CD4-positive, alpha-beta T cell treated with Interleukin-15 for 4 hours (primary cell): ENCODE measurements around the gene DGKD.
A peak's percentile ranks its signal among the peaks of the same experiment; 100 is the strongest.
"Not testable (repeated sequence)": the region's sequence is repeated elsewhere in the genome, so short reads cannot be mapped to it uniquely, and the experiment has no call there.

Source experiments
- DNase-seq: peaks from one replicate; pipeline ENCODE4 v3.0.0-alpha.2; 2020; ENCODE audit warnings: low spot score

DGKD gene

DNA sequence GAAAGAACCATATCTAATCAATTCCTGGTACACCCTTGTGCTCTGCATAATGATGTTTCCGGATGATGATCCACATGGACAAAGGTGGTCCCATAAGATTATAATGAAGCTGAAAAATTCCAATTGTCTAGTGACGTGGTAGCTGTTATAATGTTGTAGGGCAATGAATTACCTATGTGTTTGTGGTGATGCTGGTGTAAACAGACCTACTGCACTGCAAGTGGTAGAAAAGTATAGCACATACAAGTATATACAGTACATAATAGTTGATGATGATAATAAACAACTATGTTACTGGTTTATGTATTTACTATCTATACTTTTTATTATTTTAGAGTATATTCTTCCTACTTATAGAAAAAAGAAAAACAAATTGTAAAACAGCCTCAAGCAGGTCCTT lies 8.4 kb downstream of the DGKD start:
- no peak for DNase-seq

DNA sequence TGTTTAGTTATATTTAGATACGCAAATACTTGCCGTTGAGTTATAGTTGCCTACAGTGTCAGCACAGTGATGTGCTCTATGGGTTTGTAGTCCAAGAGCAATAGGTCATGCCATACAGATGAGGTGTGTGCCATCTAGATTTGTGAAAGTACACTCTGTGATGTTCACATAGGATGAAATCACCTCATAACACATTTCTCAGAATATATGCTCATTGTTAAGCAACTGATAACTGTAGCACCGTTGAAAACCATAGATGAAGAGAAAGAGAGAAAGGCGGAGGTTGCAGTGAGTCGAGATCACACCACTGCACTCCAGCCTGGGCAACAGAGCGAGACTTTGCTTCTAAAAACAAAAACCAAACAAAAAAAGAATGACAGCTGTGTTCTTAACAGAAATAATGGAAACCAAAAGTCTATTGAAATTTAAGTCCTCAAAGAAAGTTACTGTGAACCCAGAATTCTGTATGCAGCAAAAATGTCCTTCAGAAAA lies 9.5 kb downstream of the DGKD start:
- DNase-seq = no peak

DNA sequence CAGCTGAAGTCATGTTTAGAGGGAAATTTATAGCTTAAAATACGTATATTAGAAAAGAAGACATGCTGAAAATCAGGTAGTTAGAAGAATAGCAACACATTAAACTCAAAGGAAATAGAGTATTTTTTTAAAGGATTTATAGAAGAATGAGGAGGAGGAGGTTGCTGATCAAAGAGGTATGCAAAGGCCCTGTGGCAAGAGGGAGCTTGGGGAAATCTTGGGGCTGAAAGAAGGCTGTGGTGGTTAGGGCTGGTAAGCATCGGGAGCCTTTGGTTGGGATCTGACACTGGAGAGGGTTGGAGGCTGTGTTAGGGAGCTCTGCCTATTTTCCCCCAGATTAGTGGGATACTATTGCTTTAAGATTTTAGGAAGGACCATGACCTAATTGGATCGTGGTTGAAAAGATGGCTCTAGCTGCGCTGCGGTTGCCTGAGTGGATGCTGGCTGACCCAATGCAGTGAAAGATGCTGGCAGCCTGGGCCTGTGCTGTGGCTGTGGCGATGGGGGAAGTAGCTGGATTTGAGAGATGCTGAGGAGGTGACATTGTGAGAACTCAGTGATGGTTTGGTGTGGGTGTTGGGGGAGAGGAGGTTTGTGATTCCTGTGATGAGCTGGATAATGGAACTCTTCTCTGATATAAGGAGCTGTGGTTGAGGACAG lies 11.7 kb downstream of the DGKD start:
- DNase-seq = no peak

DNA sequence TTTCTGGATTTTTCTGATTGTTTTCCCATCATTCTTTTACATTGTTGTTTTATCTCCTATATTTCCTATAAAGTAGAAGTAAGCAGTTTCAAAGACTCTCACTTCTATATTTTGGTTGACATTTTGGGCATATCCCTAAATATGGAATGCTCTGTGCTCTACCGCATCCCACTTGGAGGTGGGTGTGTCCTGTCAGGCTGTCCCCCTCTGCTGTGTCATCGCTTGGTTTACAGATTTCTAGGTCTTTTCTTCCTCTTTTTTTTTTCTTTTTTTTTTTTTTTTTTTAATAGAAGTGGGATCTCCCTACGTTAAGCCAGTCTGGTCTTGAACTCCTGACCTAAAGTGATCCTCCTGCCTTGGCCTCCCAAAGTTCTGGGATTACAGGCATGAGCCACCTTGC lies 13.3 kb downstream of the DGKD start:
- no peak for DNase-seq

DNA sequence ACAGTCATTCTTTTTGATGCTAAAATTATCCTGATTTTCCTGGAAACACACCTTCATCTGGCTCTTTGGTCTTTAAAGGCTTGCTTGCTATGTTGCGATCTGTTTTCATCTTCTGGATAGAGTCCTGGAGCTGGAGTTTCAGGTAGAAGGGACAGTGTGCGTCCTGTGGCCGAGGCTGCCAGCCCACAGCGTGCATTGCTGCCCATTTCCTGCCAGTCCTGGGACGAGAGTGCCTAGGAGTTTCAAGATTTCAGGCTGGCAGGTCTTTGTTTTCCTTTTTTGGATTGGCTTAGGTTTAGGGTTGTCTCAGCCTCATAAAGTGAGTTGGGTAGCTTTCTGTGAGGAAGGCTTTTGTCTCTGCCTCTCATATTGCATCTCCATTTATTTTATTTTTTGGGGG lies 14.5 kb downstream of the DGKD start:
- DNase-seq = no peak

DNA sequence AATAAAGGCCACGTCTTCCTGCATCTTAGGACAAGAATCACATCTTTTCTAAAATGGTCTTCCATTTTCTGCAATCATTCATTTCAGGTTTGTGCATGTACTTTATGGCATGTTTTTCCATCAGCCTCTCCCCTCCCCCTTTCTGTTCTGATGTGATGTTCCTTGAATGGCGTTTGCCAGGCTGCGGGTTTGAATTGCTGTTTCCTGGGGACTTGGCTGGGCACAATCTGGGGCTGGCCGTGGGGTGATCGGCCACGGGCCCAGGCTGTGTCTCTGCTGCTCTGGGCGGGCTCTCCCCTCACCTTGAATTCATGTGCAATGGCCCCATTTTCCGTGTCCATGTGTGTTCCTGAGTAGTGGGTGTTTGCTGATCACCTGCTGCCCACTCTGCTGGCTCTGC lies 15.2 kb downstream of the DGKD start:
- DNase-seq = no peak

DNA sequence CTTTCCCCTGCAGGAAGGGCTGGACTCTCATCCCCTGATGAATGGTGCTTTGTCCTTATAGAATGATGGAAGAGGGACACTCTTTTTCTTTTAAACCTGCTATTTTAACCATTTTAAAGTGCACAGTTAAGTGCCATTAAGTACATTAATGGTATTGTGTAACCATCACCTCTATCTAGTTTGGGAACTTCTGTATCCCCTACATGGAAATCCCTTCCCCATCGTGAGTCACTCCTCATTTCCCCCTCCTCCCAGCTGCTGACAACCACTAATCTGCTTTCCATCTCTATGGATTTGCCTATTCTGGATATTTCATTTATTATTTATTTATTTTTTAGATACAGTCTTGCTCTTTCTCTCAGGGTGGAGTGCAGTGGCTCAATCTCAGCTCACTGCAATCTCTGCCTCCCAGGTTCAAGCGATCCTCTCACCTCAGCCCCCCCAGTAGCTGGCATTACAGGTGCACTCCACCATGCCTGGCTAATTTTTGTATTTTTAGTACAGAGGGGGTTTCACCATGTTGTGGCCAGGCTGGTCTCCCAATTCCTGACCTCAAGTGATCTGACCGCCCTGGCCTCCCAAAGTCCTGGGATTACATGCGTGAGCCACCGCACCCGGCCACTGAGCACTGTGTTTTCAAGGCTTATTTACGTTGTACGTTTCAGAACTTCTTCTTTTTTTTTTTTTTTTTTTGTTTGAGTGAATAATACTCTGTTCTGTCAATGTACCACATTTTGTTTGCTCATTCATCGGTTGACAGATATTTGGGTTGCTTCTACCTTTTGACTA lies 15.8 kb downstream of the DGKD start:
- no peak for DNase-seq

DNA sequence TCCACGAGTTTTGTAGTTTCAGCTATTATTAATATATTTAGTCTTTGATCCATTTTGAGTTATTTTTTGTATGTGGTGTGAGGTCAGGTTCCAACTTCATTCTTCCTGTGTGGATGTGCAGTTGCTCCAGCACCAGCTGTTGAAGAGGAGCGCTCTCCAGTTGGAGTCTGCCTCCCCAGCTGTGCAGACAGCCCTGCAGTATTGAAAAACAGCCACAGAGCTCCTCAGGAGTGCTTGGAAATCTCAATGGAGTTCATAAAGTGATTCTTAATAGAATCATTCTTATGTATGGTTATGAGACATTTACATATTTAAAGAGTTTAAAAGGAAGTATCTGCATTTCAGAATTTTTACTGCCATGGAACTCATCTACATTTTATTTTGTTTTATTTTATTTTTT lies 17.3 kb downstream of the DGKD start:
- DNase-seq = no peak

DNA sequence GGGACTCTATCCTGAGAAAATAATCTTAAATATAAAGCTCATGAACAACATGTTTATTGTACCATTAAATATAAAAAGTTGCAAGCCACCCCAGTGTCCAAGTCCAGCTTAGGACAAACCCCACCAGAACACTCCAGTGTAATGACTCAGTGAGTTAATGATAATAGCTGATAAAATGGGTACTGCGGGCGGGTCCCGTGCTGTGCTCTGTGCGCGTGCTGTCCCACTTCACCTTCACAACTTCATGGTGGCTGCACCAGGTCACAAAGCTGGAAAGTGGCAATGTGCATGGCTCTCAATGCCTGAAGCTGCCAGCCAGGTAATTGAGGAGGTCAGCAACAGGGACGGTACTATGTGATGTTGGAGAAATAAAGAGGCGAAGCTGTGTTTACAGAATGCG lies 18.6 kb downstream of the DGKD start:
- DNase-seq = no peak

DNA sequence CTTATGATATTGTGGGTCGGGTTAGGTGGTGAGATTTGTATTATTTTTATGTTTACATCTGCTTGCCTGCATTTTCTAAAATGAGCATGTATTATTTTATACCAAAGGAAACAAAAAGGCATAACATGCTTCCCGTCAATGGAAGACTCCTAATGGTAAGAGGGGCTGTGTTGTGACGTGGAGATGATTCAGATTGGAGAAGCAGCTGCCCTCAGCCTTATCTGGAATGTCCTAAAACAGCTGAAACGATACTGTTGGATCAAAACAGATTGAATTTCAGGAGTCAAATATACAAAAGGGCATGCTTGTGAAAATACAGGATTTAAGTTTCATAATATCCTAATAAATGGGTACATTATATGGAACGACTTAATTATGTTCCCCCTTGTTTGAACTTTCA lies 19.0 kb downstream of the DGKD start:
- no peak for DNase-seq

DNA sequence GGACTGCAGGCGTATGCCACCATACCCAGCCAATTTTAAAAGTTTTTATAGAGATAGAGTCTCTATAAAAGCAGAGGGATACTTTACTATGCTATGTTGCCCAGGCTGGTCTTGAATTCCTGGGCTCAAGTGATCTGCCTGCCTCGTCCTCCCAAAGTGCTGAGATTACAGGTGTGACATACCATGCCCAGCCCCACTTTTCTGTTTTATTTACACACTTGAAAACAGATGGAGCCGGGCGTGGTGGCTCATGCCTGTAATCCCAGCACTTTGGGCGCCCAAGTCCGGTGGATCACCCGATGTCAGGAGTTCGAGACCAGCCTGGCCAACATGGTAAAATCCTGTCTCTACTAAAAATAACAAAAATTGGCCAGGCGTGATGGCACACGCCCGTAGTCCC lies 20.5 kb downstream of the DGKD start:
- not testable (repeated sequence) for DNase-seq

DNA sequence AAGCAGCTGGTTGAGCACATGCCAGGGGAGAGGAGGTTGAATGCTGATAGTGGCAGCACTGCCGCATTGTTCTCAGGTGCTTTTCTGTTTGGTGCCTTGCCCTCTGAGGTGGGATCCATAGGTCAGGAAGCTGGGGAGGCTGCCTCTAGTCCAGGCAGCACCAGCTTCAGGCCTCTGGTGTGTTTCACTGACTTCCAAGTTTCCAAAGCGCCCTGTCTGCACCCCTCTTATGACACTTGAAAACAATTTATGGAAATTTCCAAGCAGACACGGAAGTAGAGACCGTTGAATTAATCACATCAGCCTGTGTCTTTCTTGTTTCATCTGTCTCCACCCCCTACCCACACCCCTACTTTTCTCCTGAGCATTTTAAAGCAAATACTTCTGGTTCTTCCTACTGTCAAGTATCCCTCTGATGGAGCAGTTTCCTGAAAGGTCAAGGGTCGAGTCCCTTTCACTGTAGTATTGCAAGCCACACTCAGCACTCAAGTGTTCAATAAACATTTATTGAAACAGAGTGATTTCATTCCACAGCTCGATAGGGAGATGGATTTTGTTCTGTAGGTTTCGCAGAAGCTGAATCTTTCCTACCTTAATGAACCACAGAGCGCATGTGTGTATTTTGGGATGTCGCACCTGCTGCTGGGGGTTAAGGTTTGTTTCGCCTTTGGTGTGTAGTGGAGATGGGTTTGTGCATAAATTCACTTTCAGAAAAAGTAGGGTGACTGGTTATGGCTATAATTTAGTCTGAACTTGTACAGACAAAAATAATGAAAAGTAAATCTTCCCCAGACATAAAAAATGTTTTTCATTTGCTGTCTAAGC lies 21.4 kb downstream of the DGKD start:
- DNase-seq = no peak

DNA sequence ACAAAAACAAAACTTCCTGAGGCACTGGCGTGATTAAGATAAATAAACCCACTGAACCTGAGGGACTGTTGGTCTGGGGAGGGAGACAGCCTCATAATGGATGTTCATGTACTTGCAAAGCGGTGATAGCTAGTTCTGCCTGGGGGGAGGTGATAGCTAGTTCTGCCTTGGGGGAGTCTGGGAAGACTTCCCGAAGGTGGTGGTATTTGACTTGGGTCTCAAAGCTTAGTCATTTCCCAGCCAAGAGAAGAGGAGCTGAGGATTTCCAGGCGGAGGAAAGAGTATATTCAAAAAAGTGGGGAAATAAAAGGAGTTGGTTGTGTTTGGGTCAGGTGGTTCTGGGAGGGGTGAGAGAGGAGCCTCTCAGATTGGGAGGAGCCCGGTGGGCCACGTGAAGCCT lies 24.7 kb downstream of the DGKD start:
- no peak for DNase-seq

DNA sequence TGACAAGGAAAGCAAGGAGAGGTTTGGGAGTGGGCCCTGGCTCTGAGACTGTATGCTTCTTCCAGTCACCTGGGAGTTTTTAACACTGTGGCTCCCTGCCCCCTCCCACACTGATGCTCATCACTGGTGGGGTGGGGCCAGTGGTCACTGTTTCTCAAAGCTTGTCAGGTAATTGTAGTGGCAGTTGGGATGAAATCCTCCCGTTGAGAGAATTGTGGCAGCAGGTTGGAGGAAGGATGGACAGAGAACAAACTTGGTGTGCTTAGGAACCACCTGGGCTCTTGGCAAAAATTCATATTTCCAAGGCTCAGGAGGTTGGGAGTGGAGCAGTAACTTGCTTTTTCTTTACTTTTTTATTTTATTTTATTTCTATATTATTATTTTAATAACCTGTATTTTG lies 25.1 kb downstream of the DGKD start:
- no peak for DNase-seq

DNA sequence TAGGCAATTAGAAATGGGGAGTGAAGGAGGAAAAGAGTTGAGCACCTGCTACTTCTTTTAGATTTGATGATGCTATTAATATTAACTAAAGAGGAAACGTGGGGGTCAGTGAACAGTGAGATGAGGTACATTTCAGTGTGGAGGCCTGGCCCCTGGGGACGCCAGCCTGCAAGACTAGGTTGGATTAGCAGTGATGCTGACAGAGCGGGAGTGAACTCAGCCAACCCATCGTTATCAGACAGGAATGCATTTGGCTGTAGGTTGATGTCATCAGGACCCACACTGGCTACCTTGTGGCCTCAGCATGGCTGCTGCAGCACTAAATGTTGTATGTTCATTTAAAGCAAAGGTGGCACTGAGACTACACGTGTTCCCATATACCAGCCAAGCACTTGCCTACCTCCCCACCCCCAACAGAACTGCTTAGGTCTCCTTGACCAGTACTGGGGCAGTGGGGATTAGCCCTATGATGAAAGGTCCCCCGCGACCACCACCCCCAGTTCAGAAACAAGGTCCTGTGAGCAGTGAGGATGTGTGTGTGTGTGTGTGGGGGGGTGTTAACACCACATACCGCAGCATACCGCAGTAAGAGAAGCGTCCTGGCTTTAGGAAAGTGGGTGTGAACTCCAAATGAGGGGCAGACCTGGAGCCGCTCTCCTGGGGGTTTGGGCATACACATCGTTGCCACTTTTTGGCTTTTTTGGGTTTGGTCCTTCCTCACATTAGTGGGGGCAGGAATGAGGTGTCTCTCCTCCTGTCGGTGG lies 26.0 kb downstream of the DGKD start:
- no peak for DNase-seq

DNA sequence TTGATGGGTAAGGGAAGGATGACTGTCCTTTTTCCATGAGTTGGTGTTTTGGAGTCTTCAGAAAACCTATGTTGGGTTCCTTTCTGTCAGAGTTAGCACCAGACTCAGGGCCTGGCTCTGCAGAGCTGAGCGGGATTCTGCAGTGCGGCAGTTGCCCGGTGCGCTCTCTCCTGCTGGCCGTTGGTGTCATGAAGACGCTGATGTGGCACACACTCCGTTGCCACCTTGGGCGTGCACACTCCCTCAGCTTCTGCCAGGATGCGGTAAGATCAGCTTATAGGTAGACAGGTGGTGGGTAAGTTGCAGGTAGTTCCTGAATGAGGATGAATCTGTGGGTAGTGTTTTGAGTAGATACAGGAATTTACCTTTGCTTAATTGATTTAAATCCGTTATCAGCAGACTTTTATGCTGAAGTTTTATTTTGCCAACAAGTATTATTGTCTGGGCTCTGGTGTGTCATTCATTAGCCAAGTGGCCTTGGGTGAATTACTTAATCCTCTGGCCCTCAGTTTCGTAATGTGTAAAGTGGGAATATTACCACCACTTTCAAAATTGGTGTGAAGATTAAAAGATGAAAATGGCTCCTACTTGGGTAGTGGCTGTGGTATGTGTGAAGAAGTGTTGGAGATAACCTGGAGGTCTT lies 26.8 kb downstream of the DGKD start:
- DNase-seq = no peak

DNA sequence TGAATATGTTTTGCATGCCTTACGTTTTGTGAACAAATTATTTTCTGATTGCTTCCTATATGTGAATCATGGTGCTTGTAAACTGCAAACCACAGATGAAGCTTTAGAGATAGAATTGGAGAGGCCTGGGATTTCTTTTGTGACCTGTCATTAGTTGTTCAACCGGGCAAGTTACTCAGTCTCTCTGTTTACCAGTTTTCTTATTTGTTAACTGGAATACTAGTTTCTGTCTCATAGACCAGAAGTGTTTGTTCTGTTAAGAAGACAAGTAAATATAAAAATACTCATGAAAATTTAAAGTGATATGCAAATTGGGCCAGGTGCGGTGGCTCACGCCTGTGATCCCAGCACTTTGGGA lies 27.3 kb downstream of the DGKD start:
- DNase-seq = no peak

DNA sequence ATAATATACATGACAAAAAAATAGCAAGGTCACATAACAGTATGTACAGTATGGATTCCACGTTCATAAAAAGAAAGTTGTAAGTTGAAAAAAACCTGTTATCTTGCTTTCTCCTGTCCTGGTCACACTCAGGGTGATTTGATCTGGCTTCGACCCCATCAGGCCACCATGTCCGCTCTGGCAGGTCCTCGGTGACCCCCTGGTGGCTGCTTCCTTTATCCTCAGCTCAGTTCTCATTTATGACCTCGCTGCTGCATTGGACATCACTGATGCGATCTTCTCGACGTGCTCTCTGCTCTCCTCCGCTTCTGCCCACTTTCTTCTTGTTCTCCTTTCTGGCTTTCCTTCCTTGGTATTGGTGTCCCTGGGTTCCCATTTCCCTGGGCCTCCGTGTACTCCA lies 29.7 kb downstream of the DGKD start:
- no peak for DNase-seq

DNA sequence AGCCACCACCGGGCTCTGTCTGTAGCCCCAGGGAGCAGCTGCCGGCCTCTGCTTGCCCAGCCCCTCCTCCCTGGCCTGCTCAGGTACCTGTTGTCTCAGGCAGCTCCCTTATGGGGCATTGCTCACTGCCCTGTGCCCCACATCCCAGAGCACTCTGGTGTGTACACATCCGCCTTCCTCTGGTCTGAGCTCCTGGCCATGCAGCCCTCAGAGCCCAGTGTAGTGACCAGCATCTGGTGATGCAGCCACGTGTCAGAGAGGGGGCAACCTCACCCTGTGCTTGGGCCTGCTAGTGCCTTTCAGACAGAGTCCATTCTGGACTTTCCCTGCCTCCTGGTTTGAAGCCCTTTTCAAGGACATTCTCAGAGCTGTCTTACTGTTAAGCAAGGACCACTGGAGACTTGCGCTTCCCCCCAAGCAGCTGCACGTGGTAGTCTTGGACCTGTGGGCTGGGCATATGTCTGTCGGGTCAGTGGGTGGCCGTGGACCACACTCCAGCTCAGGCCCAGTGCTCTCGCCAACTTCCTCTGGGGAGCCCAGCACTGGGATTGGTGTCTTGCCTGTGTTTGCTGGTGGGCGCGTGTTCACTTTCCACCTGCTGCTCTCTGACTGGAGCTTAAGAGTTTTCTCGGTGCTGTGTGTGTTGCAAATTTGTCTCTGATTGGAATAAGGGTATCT lies 30.7 kb downstream of the DGKD start:
- no peak for DNase-seq

DNA sequence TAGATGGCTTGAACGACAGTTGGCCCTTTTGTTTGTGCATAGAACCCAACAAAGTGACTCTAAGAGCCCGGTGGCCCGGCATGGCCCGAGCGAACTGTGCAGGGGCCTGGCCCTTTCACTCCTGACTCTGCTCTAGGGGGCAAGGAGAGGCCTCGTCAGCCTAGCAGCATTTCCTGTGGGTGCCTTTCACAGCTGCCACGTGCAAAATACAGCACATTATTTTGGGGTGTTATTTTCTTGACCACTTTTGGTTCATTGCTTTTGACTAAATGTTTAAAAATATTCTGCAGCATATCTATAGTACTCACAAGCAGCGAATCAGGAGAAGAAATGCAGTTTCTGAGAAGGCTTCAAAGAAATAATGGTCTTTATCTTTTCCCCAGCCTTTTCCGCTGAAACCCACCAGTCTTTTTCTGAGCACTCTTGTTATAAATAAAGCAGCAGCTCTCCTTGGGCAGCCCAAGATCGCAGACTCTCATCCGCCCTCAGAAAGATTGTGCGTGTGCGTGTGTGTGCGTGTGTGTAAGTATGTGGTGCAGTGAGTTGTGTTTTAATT lies 31.3 kb downstream of the DGKD start:
- DNase-seq = peak; percentile 58
